Kidney capillary endothelial cell (primary cell): ENCODE results near the gene MMP20.

Experiments
- DNase-seq: peaks from one replicate; pipeline ENCODE4 v3.0.0-alpha.2; 2018; ENCODE audit warnings: low spot score

The MMP20 gene

GRCh38 chr11:102592634-102593581 lies 32.2 kb downstream of the MMP20 start:
- DNase-seq = peak; percentile 34

- no peak for DNase-seq
Measured at GRCh38 chr11:102592131-102592530, 33.0 kb downstream of the MMP20 start.

GRCh38 chr11:102591160-102591718 lies 33.9 kb downstream of the MMP20 start:
- DNase-seq = no peak

- DNase-seq = no peak
Measured at GRCh38 chr11:102590276-102591049, 34.7 kb downstream of the MMP20 start.

- no peak for DNase-seq
Measured at GRCh38 chr11:102589047-102589459, 36.1 kb downstream of the MMP20 start.

- no peak for DNase-seq
Measured at GRCh38 chr11:102587722-102588121, 37.4 kb downstream of the MMP20 start.

- no peak for DNase-seq
Measured at GRCh38 chr11:102583141-102583873, 41.8 kb downstream of the MMP20 start.

GRCh38 chr11:102582140-102582539 lies 43.0 kb downstream of the MMP20 start:
- DNase-seq = no peak

- DNase-seq = no peak
Measured at GRCh38 chr11:102581066-102581465, 44.1 kb downstream of the MMP20 start.

GRCh38 chr11:102580185-102580951 lies 44.8 kb downstream of the MMP20 start:
- no peak for DNase-seq

GRCh38 chr11:102577723-102578122 lies 47.4 kb downstream of the MMP20 start:
- no peak for DNase-seq

- no peak for DNase-seq
Measured at GRCh38 chr11:102577182-102577581, 48.0 kb downstream of the MMP20 start.

GRCh38 chr11:102576350-102576749 lies 48.8 kb downstream of the MMP20 start:
- DNase-seq = peak; percentile 14

- DNase-seq = no peak
Measured at GRCh38 chr11:102575012-102575411, 50.1 kb downstream of the MMP20 start.

GRCh38 chr11:102573851-102574250 lies 51.3 kb downstream of the MMP20 start:
- DNase-seq = no peak

GRCh38 chr11:102572554-102573220 lies 52.4 kb downstream of the MMP20 start:
- DNase-seq = no peak

- no peak for DNase-seq
Measured at GRCh38 chr11:102568851-102569250, 56.3 kb downstream of the MMP20 start.

GRCh38 chr11:102566112-102566511 lies 59.0 kb downstream of the MMP20 start:
- no peak for DNase-seq

- DNase-seq = peak; percentile 55
Measured at GRCh38 chr11:102564110-102564509, 61.0 kb downstream of the MMP20 start.

GRCh38 chr11:102561636-102562035 lies 63.5 kb downstream of the MMP20 start:
- DNase-seq = no peak
